Glomerular visceral epithelial cell (primary cell): ENCODE data around the gene RBP3.

Experiments
- DNase-seq: peaks from one replicate; pipeline ENCODE4 v3.0.0-alpha.2; 2016; ENCODE audit errors: extremely low spot score

The RBP3 gene

GRCh38 chr10:47336387-47337134, 11.6 kb upstream of the RBP3 start:
- DNase-seq, result no peak

GRCh38 chr10:47337310-47337709, 10.9 kb upstream of the RBP3 start:
- DNase-seq, result no peak

- no peak for DNase-seq
These were observed 8.9 kb upstream of the RBP3 start for GRCh38 chr10:47339186-47339735.

- DNase-seq, result no peak
These were observed 8.2 kb upstream of the RBP3 start for GRCh38 chr10:47339759-47340607.

- peak; percentile 53 for DNase-seq
These were observed 7.5 kb upstream of the RBP3 start for GRCh38 chr10:47340608-47341170.

- DNase-seq, result no peak
These were observed 2.9 kb upstream of the RBP3 start for GRCh38 chr10:47344996-47345870.

- no peak for DNase-seq
These were observed 1.4 kb upstream of the RBP3 start for GRCh38 chr10:47346581-47347302.

GRCh38 chr10:47347303-47347675, 874 bp upstream of the RBP3 start:
- DNase-seq, result no peak

- no peak for DNase-seq
These were observed 703 bp downstream of the RBP3 start for GRCh38 chr10:47348661-47349470.

GRCh38 chr10:47349516-47349915, 1.4 kb downstream of the RBP3 start:
- DNase-seq, result no peak

- no peak for DNase-seq
These were observed 1.8 kb downstream of the RBP3 start for GRCh38 chr10:47349941-47350371.

- no peak for DNase-seq
These were observed 2.8 kb downstream of the RBP3 start for GRCh38 chr10:47350671-47351640.

GRCh38 chr10:47351899-47352815, 4.0 kb downstream of the RBP3 start:
- no peak for DNase-seq

- DNase-seq, result no peak
These were observed 5.2 kb downstream of the RBP3 start for GRCh38 chr10:47353351-47353750.

- DNase-seq, result peak; percentile 17
These were observed 6.0 kb downstream of the RBP3 start for GRCh38 chr10:47354165-47354564.

GRCh38 chr10:47354900-47355299, 6.7 kb downstream of the RBP3 start:
- no peak for DNase-seq

- no peak for DNase-seq
These were observed 8.5 kb downstream of the RBP3 start for GRCh38 chr10:47356708-47357107.

GRCh38 chr10:47357131-47357582, 9.0 kb downstream of the RBP3 start:
- DNase-seq, result no peak
